A549 (cell line): ENCODE results near the gene PASK. TPM values are rescaled to one million over a fixed set of nuclear protein-coding genes. Genes with fewer than 3 reads are reported as not detected.

Experiments used
- ATAC-seq, 2 experiments: fragments of 200-7000 bp in 1 of 2; fragments of >200 bp in 1 of 2; cut with Nextera tagmentation in 1 of 2; cut with Tn5 transposase in 1 of 2; 3 replicates each; pipeline versions ENCODE4 v1.8.0 to v1.9.1; 2018 to 2020; ENCODE audit warnings: mild to moderate bottlenecking in 1 of 2, moderate library complexity in 1 of 2
- CTCF ChIA-PET: fragments of 300-600 bp; sonication (Branson Sonifier 250); formaldehyde crosslinking; extraction: SDS; loops from one replicate; lab custom pipeline; 2021; ENCODE audit warnings: antibody characterized with exemption, inconsistent platforms; lab: Yijun Ruan, JAX
- POLR2A ChIA-PET: fragments of 350-600 bp; formaldehyde crosslinking; extraction: SDS; loops from one replicate; lab custom pipeline; 2021; ENCODE audit warnings: antibody characterized with exemption, inconsistent platforms; lab: Yijun Ruan, JAX
- DNase-seq, 2 experiments: peaks; one replicate each; pipeline versions ENCODE4 v3.0.0 to v3.0.0-alpha.2; 2011 to 2016; ENCODE audit warnings: low read depth in 1 of 2, low spot score in 1 of 2
- FAIRE-seq: peaks from 2 replicates; lab custom pipeline; 2011; peaks lifted over from hg19 to GRCh38; lab: Jason Lieb, UNC
- H3K27ac ChIP-seq, 2 experiments: fragments of >200 bp; sonication (Bioruptor Twin); formaldehyde crosslinking; 3 replicates each; pipeline ENCODE4 v1.5.1; 2016 to 2017
- H3K4me1 ChIP-seq: fragments of >200 bp; sonication (Bioruptor Twin); formaldehyde crosslinking; 3 replicates; pipeline ENCODE4 v1.6.1; 2016
- H3K4me2 ChIP-seq: fragments of >200 bp; sonication (Bioruptor Twin); formaldehyde crosslinking; 3 replicates; pipeline ENCODE4 v1.6.1; 2016
- H3K4me3 ChIP-seq: fragments of >200 bp; sonication (Bioruptor Twin); formaldehyde crosslinking; 3 replicates; pipeline ENCODE4 v1.5.1; 2016
- H3K9me3 ChIP-seq: fragments of >200 bp; sonication (Bioruptor Twin); formaldehyde crosslinking; 3 replicates; pipeline ENCODE4 v1.6.1; 2016
- ATOH8 ChIP-seq: fragments of 250-450 bp; sonication (Bioruptor Pico); IDR thresholded peaks from 2 replicates; pipeline ENCODE4 v1.5.0; 2020; ENCODE audit warnings: low read depth, mild to moderate bottlenecking, moderate library complexity
- BCL3 ChIP-seq: fragments of >200 bp; sonication (Bioruptor Twin); formaldehyde crosslinking; IDR thresholded peaks from 3 replicates; pipeline ENCODE4 v1.6.1; 2016
- BHLHE40 ChIP-seq: IDR thresholded peaks from 2 replicates; pipeline ENCODE4 v1.6.1; 2012; ENCODE audit warnings: low read depth, low read length, inconsistent platforms
- CBX2 ChIP-seq: fragments of 200-600 bp; sonication (generic); IDR thresholded peaks from 2 replicates; pipeline ENCODE4 v1.6.1; 2016; ENCODE audit warnings: low read depth, mild to moderate bottlenecking, borderline replicate concordance
- CBX8 ChIP-seq: fragments of 200-600 bp; sonication (generic); IDR thresholded peaks from 2 replicates; pipeline ENCODE4 v1.6.1; 2016
- CHD2 ChIP-seq: fragments of 150-350 bp; IDR thresholded peaks from 2 replicates; pipeline ENCODE4 v1.6.1; 2014; ENCODE audit warnings: low read length; ENCODE audit not compliant: partially characterized antibody
- CTCF ChIP-seq: fragments of >200 bp; sonication (Bioruptor Twin); formaldehyde crosslinking; IDR thresholded peaks from 3 replicates; pipeline ENCODE4 v1.5.1; 2016
- EHMT2 ChIP-seq: fragments of 200-600 bp; sonication (generic); IDR thresholded peaks from 2 replicates; pipeline ENCODE4 v1.6.1; 2016; ENCODE audit warnings: antibody characterized with exemption, low read depth, mild to moderate bottlenecking, moderate library complexity
- ELK1 ChIP-seq: fragments of 150-350 bp; IDR thresholded peaks from 2 replicates; pipeline ENCODE4 v1.6.1; 2014; ENCODE audit warnings: low read depth, mild to moderate bottlenecking, low read length
- EP300 ChIP-seq, 2 experiments: fragments of >200 bp; sonication (Bioruptor Twin); formaldehyde crosslinking; IDR thresholded peaks; 2 replicates in 1 of 2; 3 replicates in 1 of 2; pipeline ENCODE4 v1.6.1; 2016 to 2017
- ESRRA ChIP-seq: fragments of 150-350 bp; IDR thresholded peaks from 2 replicates; pipeline ENCODE4 v1.6.1; 2014; ENCODE audit warnings: mild to moderate bottlenecking, low read length, borderline replicate concordance
- FOSB ChIP-seq: fragments of 250-450 bp; sonication (Bioruptor Pico); IDR thresholded peaks from 2 replicates; pipeline ENCODE4 v1.5.0; 2020; ENCODE audit warnings: mild to moderate bottlenecking, moderate library complexity
- GATA3 ChIP-seq: IDR thresholded peaks from 2 replicates; pipeline ENCODE4 v1.6.1; 2012; ENCODE audit warnings: borderline replicate concordance
- HDAC2 ChIP-seq: fragments of 200-600 bp; sonication (generic); IDR thresholded peaks from 2 replicates; pipeline ENCODE4 v1.6.1; 2016
- HOXA7 ChIP-seq: fragments of 250-450 bp; sonication (Bioruptor Pico); IDR thresholded peaks from 2 replicates; pipeline ENCODE4 v1.5.0; 2020; ENCODE audit warnings: mild to moderate bottlenecking, moderate library complexity
- HOXB13 ChIP-seq: fragments of 250-450 bp; sonication (Bioruptor Pico); IDR thresholded peaks from 2 replicates; pipeline ENCODE4 v1.5.0; 2020; ENCODE audit warnings: low read depth, mild to moderate bottlenecking, moderate library complexity
- JUNB ChIP-seq: fragments of >200 bp; sonication (Bioruptor Twin); formaldehyde crosslinking; IDR thresholded peaks from 2 replicates; pipeline ENCODE4 v1.6.1; 2016
- MAFK ChIP-seq: fragments of 450-650 bp; IDR thresholded peaks from 2 replicates; pipeline ENCODE4 v1.6.1; 2014; ENCODE audit not compliant: partially characterized antibody
- MAX ChIP-seq: IDR thresholded peaks from 2 replicates; pipeline ENCODE4 v1.6.1; 2012
- NFE2L2 ChIP-seq: fragments of 150-350 bp; conservative IDR thresholded peaks from 2 replicates; pipeline ENCODE4 v1.6.1; 2014; ENCODE audit warnings: low read length
- NR3C1 ChIP-seq: fragments of >200 bp; sonication (Bioruptor Twin); formaldehyde crosslinking; IDR thresholded peaks from 3 replicates; pipeline ENCODE4 v1.6.1; 2017
- PBX3 ChIP-seq: IDR thresholded peaks from 2 replicates; pipeline ENCODE4 v1.6.1; 2012
- RAD21 ChIP-seq, 2 experiments: fragments of >200 bp in 1 of 2; sonication (Bioruptor Twin) in 1 of 2; formaldehyde crosslinking in 1 of 2; IDR thresholded peaks in 1 of 2; conservative IDR thresholded peaks in 1 of 2; 2 replicates in 1 of 2; 3 replicates in 1 of 2; pipeline ENCODE4 v1.6.1; 2012 to 2018; ENCODE audit warnings: inconsistent platforms in 1 of 2
- RARB ChIP-seq: fragments of 250-450 bp; sonication (Bioruptor Pico); IDR thresholded peaks from 2 replicates; pipeline ENCODE4 v1.8.0; 2021; ENCODE audit warnings: mild to moderate bottlenecking, moderate library complexity
- RCOR1 ChIP-seq: fragments of 150-350 bp; IDR thresholded peaks from 2 replicates; pipeline ENCODE4 v1.6.1; 2014; ENCODE audit warnings: antibody characterized with exemption, low read length, low read depth
- SREBF2 ChIP-seq: fragments of 450-650 bp; IDR thresholded peaks from 2 replicates; pipeline ENCODE4 v1.6.1; 2014; ENCODE audit warnings: mild to moderate bottlenecking, moderate library complexity
- TP53 ChIP-seq: fragments of 250-450 bp; sonication (Bioruptor Pico); IDR thresholded peaks from 2 replicates; pipeline ENCODE4 v1.5.0; 2021; ENCODE audit warnings: mild to moderate bottlenecking, moderate library complexity
- ZSCAN20 ChIP-seq: fragments of 250-450 bp; sonication (Bioruptor Pico); IDR thresholded peaks from 2 replicates; pipeline ENCODE4 v1.8.0; 2022; ENCODE audit warnings: mild to moderate bottlenecking, moderate library complexity
- WGBS: methylation state at CpG from one replicate; pipeline ENCODE4 v1.1.6; 2017; ENCODE audit errors: missing lambda C conversion rate; 5-methylcytosine and 5-hydroxymethylcytosine counted together
- polyA plus RNA-seq, 4 experiments: library from polyadenylated mRNA; depleted of rRNA in 3 of 4; stranded (reverse); fragments of >200 nt; fragmentation: RNase III in 1 of 4; extraction: RNeasy Plus Mini Kit Qiagen cat#74134 plus additional on column Dnase treatment in 1 of 4; gene quantifications; 2 replicates in 3 of 4; 3 replicates in 1 of 4; pipeline ENCODE4 v1.2.3, GENCODE V29; 2011 to 2017

The PASK gene
- polyA plus RNA-seq, 2 of the 4 experiments (the other 2 are of a cell fraction), result 7.4 to 12.4 TPM

- 91% methylated on average over 16 of the region's 16 CpGs for WGBS
- POLR2A ChIA-PET, result no interaction called here
- no peak overlapping the region for H3K4me3 ChIP-seq
- no peaks in the 10 kb centered on the region for H3K9me3 ChIP-seq
- no peak overlapping the region for H3K4me2 ChIP-seq
- CTCF ChIA-PET, result no interaction called here
- FAIRE-seq (no peak), ATAC-seq (no peak), DNase-seq (no peak)
- no peak overlapping the region for H3K27ac ChIP-seq
- H3K4me1 ChIP-seq, result no peaks in the 10 kb centered on the region
- no peak for TF ChIP-seq ESRRA
- no peak for TF ChIP-seq FOSB
- TF ChIP-seq BHLHE40, result no peak
- TF ChIP-seq BCL3, result no peak
- TF ChIP-seq HOXB13 (CRISPR knock-in tag), result no peak
- TF ChIP-seq NFE2L2, result no peak
- TF ChIP-seq RCOR1, result no peak
- TF ChIP-seq EHMT2, result no peak
- no peak for TF ChIP-seq PBX3
- no peak for TF ChIP-seq ATOH8 (CRISPR knock-in tag)
- no peak for TF ChIP-seq ELK1
- TF ChIP-seq RAD21 (conservative IDR thresholded peaks at IDR 0.05 in 1 of 2, IDR thresholded peaks at IDR 0.05 in 1 of 2), result no peak
- no peak for TF ChIP-seq GATA3
- no peak for TF ChIP-seq HDAC2
- no peak for TF ChIP-seq CHD2
- no peak for TF ChIP-seq RARB (CRISPR knock-in tag)
- no peak for TF ChIP-seq CBX8
Measured at GRCh38 chr2:241138471-241138870, 10.8 kb downstream of the PASK start.

GRCh38 chr2:241137276-241138190, 11.7 kb downstream of the PASK start:
- CTCF ChIA-PET, result interaction anchor here (1.3 to 1.4 kb wide), 2 partner anchors 14 to 223 kb away, joined by 3 to 4 read pairs; no protein-coding TSS in a partner anchor
- 85% methylated on average over 23 of the region's 24 CpGs for WGBS
- no peaks in the 10 kb centered on the region for H3K9me3 ChIP-seq
- TF ChIP-seq HOXA7 (CRISPR knock-in tag), result no peak
- no peak for TF ChIP-seq CBX2
- no peak for TF ChIP-seq NR3C1
- TF ChIP-seq ZSCAN20, result no peak
- no peak for TF ChIP-seq TP53 (CRISPR knock-in tag)
- no peak for TF ChIP-seq EP300 (IDR thresholded peaks at IDR 0.05)
- TF ChIP-seq RARB (CRISPR knock-in tag), result no peak
- no peak for TF ChIP-seq BCL3
- TF ChIP-seq RCOR1, result no peak
- TF ChIP-seq CTCF, result no peak
- no peak for TF ChIP-seq MAFK
- no peak for TF ChIP-seq JUNB
- no peak for TF ChIP-seq EHMT2
- TF ChIP-seq GATA3, result no peak
- TF ChIP-seq SREBF2, result no peak
- TF ChIP-seq MAX, result no peak
- no peak for TF ChIP-seq ATOH8 (CRISPR knock-in tag)
- no peak for TF ChIP-seq BHLHE40

More at GRCh38 chr2:241137276-241138190, 11.7 kb downstream of the PASK start:
- ATAC-seq (no peak; a peak in 1 of 6 replicates), FAIRE-seq (no peak), DNase-seq (no peak)
- Histone ChIP-seq H3K27ac (no peak overlapping the region), H3K4me2 (no peak overlapping the region), H3K4me3 (no peak overlapping the region), H3K4me1 (no peaks in the 10 kb centered on the region)
- POLR2A ChIA-PET, result interaction anchor here (1.2 kb wide), 1 partner anchor 35 kb away, joined by 4 read pairs; the partner anchor contains the start of gene MTERF4
